Esophagus (tissue), 2 donors: ENCODE measurements around the gene ZNF474. TPM values are rescaled to one million over a fixed set of nuclear protein-coding genes. Genes with fewer than 3 reads are reported as not detected.
"Not testable (repeated sequence)": the region's sequence is repeated elsewhere in the genome, so short reads cannot be mapped to it uniquely, and the experiment has no call there.

Experiments used
- H3K27ac ChIP-seq, 2 donors: one replicate each; pipeline ENCODE4 v1.5.1; 2013; ENCODE audit warnings: low read depth in 2 of 2, mild to moderate bottlenecking in 2 of 2, inconsistent platforms in 1 of 2, low read length in 1 of 2, moderate library complexity in 1 of 2
- H3K27me3 ChIP-seq, 2 donors: one replicate each; pipeline ENCODE4 v1.6.1; 2013; ENCODE audit warnings: low read length in 2 of 2, control low read depth in 1 of 2, mild to moderate bottlenecking in 1 of 2; ENCODE audit not compliant: insufficient read depth in 2 of 2, control insufficient read depth in 1 of 2
- H3K36me3 ChIP-seq, 2 donors: one replicate each; pipeline ENCODE4 v1.6.1; 2013; ENCODE audit warnings: low read length in 1 of 2; ENCODE audit not compliant: control insufficient read depth in 2 of 2, insufficient read depth in 2 of 2
- H3K4me1 ChIP-seq, 2 donors: one replicate each; pipeline ENCODE4 v1.6.1; 2013; ENCODE audit warnings: low read length in 1 of 2; ENCODE audit not compliant: control insufficient read depth in 2 of 2, insufficient read depth in 2 of 2
- H3K4me3 ChIP-seq, 2 donors: one replicate each; pipeline ENCODE4 v1.5.1; 2013; ENCODE audit warnings: low read length in 2 of 2, mild to moderate bottlenecking in 2 of 2, low read depth in 1 of 2, moderate library complexity in 1 of 2
- H3K9me3 ChIP-seq, 2 donors: one replicate each; pipeline ENCODE4 v1.6.1; 2013; ENCODE audit warnings: mild to moderate bottlenecking in 2 of 2, low read depth in 1 of 2, low read length in 1 of 2, moderate library complexity in 1 of 2; ENCODE audit not compliant: control insufficient read depth in 2 of 2, insufficient read depth in 1 of 2
- WGBS, 2 donors: extraction: QIAGEN DNeasy Blood & Tissue Kit; methylation state at CpG; one replicate each; pipeline ENCODE4 v1.1.7; 2013; 5-methylcytosine and 5-hydroxymethylcytosine counted together
- polyA plus RNA-seq, 2 donors: library from polyadenylated mRNA; stranded (reverse); fragments of 200-250 nt; gene quantifications; one replicate each; pipeline ENCODE4 v1.2.3, GENCODE V29; 2013
- donor health status: healthy with polysubstance abuse.
- donor health status: Bipolar disorder and iron deficiency.

Gene ZNF474
- polyA plus RNA-seq = under 1 TPM; 0.04 to 0.06 TPM

GRCh38 chr5:122129306-122129705 is at the start of gene ZNF474:
ZNF474 (plus strand) TSS chr5:122129546; CDS start chr5:122151991, 22,445 bp downstream.
- Histone ChIP-seq H3K4me1 (no peaks in the 10 kb centered on the region), H3K27me3 (no peaks in the 10 kb centered on the region), H3K27ac (no peak within 1 kb of the TSS), H3K4me3 (no peak within 1 kb of the TSS), H3K36me3 (no peaks in the 10 kb centered on the region), H3K9me3 (no peaks in the 10 kb centered on the region)
- 11 to 19% methylated on average over 4 of the region's 4 CpGs for WGBS, 2 donors

GRCh38 chr5:122081541-122081940 is 47.8 kb upstream of the ZNF474 start:
- Histone ChIP-seq H3K4me3 (no peak overlapping the region), H3K9me3 (no peaks in the 10 kb centered on the region), H3K27me3 (no peaks in the 10 kb centered on the region), H3K4me1 (peaks cover 6 to 9% of the 10 kb centered on the region in 2 donors), H3K36me3 (no peaks in the 10 kb centered on the region), H3K27ac (no peak overlapping the region)
- WGBS, 2 donors = 76 to 81% methylated on average over 2 of the region's 2 CpGs

GRCh38 chr5:122083535-122083934 is 45.8 kb upstream of the ZNF474 start:
- H3K27me3 ChIP-seq = no peaks in the 10 kb centered on the region
- H3K36me3 ChIP-seq = no peaks in the 10 kb centered on the region
- H3K4me3 ChIP-seq = no peak overlapping the region
- WGBS, 2 donors = 79 to 88% methylated on average over 1 of the region's 1 CpG
- no peak overlapping the region for H3K27ac ChIP-seq
- H3K9me3 ChIP-seq = no peaks in the 10 kb centered on the region
- no peaks in the 10 kb centered on the region for H3K4me1 ChIP-seq

- Histone ChIP-seq H3K36me3 (no peaks in the 10 kb centered on the region), H3K27me3 (no peaks in the 10 kb centered on the region), H3K4me3 (no peak overlapping the region), H3K27ac (no peak overlapping the region), H3K4me1 (no peaks in the 10 kb centered on the region), H3K9me3 (no peaks in the 10 kb centered on the region)
- 69 to 73% methylated on average over 3 of the region's 3 CpGs for WGBS, 2 donors
These were observed 44.3 kb upstream of the ZNF474 start for GRCh38 chr5:122085041-122085440.

- H3K36me3 ChIP-seq = no peaks in the 10 kb centered on the region
- H3K4me1 ChIP-seq = no peaks in the 10 kb centered on the region
- H3K4me3 ChIP-seq = no peak overlapping the region
- no peaks in the 10 kb centered on the region for H3K9me3 ChIP-seq
- H3K27ac ChIP-seq = no peak overlapping the region
- H3K27me3 ChIP-seq = no peaks in the 10 kb centered on the region
- 66 to 75% methylated on average over 2 of the region's 2 CpGs for WGBS, 2 donors
These were observed 40.0 kb upstream of the ZNF474 start for GRCh38 chr5:122089096-122090013.

- 49 to 52% methylated on average over 9 of the region's 9 CpGs for WGBS, 2 donors
- H3K9me3 ChIP-seq = no peaks in the 10 kb centered on the region
- H3K36me3 ChIP-seq = no peaks in the 10 kb centered on the region
- no peaks in the 10 kb centered on the region for H3K27me3 ChIP-seq
- no peaks in the 10 kb centered on the region for H3K4me1 ChIP-seq
- H3K27ac ChIP-seq = no peak overlapping the region
- no peak overlapping the region for H3K4me3 ChIP-seq
These were observed 37.3 kb upstream of the ZNF474 start for GRCh38 chr5:122091936-122092600.

GRCh38 chr5:122093415-122094180 is 35.7 kb upstream of the ZNF474 start:
- Histone ChIP-seq H3K36me3 (no peaks in the 10 kb centered on the region), H3K4me1 (no peaks in the 10 kb centered on the region), H3K4me3 (no peak overlapping the region), H3K27me3 (no peaks in the 10 kb centered on the region), H3K9me3 (no peaks in the 10 kb centered on the region), H3K27ac (no peak overlapping the region)
- 79 to 81% methylated on average over 7 of the region's 7 CpGs for WGBS, 2 donors

GRCh38 chr5:122094251-122094650 is 35.1 kb upstream of the ZNF474 start:
- not testable (repeated sequence) for H3K9me3 ChIP-seq, H3K27ac ChIP-seq, H3K4me3 ChIP-seq, H3K27me3 ChIP-seq, H3K36me3 ChIP-seq, H3K4me1 ChIP-seq
- 82 to 89% methylated on average over 5 of the region's 5 CpGs for WGBS, 2 donors

- no peaks in the 10 kb centered on the region for H3K4me1 ChIP-seq
- H3K4me3 ChIP-seq = no peak overlapping the region
- no peaks in the 10 kb centered on the region for H3K9me3 ChIP-seq
- H3K27ac ChIP-seq = no peak overlapping the region
- no peaks in the 10 kb centered on the region for H3K36me3 ChIP-seq
- 56 to 60% methylated on average over 3 of the region's 3 CpGs for WGBS, 2 donors
- H3K27me3 ChIP-seq = no peaks in the 10 kb centered on the region
These were observed 34.2 kb upstream of the ZNF474 start for GRCh38 chr5:122095158-122095557.
